K562 (cell line): ENCODE data around the gene PARK7. TPM values are rescaled to one million over a fixed set of nuclear protein-coding genes. Genes with fewer than 3 reads are reported as not detected.
A peak's percentile ranks its signal among the peaks of the same experiment; 100 is the strongest.

ENCODE experiments used
- ATAC-seq: fragments of 200-7000 bp; cut with Tn5 transposase; 3 replicates; pipeline ENCODE4 v1.9.1; 2020; ENCODE audit warnings: moderate library complexity
- BruUV-seq: library from RNA; stranded (reverse); fragments of 400-500 nt; replicated peaks from 2 replicates; lab custom pipeline; 2021; lab: Mats Ljungman, UMichigan
- CTCF ChIA-PET: fragments of 300-600 bp; formaldehyde crosslinking; extraction: SDS; loops from one replicate; lab custom pipeline; 2021; ENCODE audit warnings: low intra/inter-chr PET ratio; lab: Yijun Ruan, JAX
- POLR2A ChIA-PET: fragments of 300-600, 350-650 bp; sonication (Branson Sonifier 250); formaldehyde crosslinking; extraction: SDS; loops from one replicate; lab custom pipeline; 2021; ENCODE audit warnings: antibody characterized with exemption, inconsistent platforms; lab: Yijun Ruan, JAX
- DNase-seq, 4 experiments: peaks; one replicate each; pipeline versions ENCODE4 v3.0.0 to v3.0.0-alpha.2; 2011 to 2018; ENCODE audit warnings: low spot score in 3 of 4, mixed read lengths in 3 of 4; ENCODE audit errors: extremely low read depth in 1 of 4
- FAIRE-seq: peaks from 2 replicates; lab custom pipeline; 2011; peaks lifted over from hg19 to GRCh38; lab: Jason Lieb, UNC
- H2AFZ ChIP-seq: 2 replicates; pipeline ENCODE4 v1.6.0; 2011; ENCODE audit warnings: low read depth, low read length, control low read depth, inconsistent platforms
- H3K27ac ChIP-seq: fragments of 200-600 bp; 3 replicates; pipeline ENCODE4 v1.8.0; 2011; ENCODE audit warnings: low read depth, mild to moderate bottlenecking, control low read depth, inconsistent platforms, low read length, moderate library complexity, mixed read lengths; ENCODE audit errors: extremely low read depth
- H3K27me3 ChIP-seq, 2 experiments: fragments of 300-600 bp in 1 of 2; 2 replicates in 1 of 2; 3 replicates in 1 of 2; pipeline versions ENCODE4 v1.6.0 to v1.8.0; 2011; ENCODE audit warnings: inconsistent platforms in 2 of 2, low read length in 2 of 2, mild to moderate bottlenecking in 1 of 2, mixed read lengths in 1 of 2, moderate library complexity in 1 of 2; ENCODE audit not compliant: control insufficient read depth in 2 of 2, insufficient read depth in 2 of 2
- H3K36me3 ChIP-seq: fragments of 300-600 bp; 3 replicates; pipeline ENCODE4 v1.8.0; 2011; ENCODE audit warnings: mild to moderate bottlenecking, low read length, inconsistent platforms; ENCODE audit not compliant: control insufficient read depth, insufficient read depth
- H3K4me1 ChIP-seq, 2 experiments: fragments of 200-600 bp in 1 of 2; replicated peaks in 1 of 2; 2 replicates in 1 of 2; 3 replicates in 1 of 2; pipeline versions ENCODE4 v1.5.1 to v1.8.0; 2011; ENCODE audit warnings: inconsistent platforms in 2 of 2, low read length in 2 of 2, mild to moderate bottlenecking in 1 of 2, mixed read lengths in 1 of 2, moderate library complexity in 1 of 2; ENCODE audit not compliant: control insufficient read depth in 2 of 2, insufficient read depth in 2 of 2
- H3K4me2 ChIP-seq: 2 replicates; pipeline ENCODE4 v1.6.1; 2011; ENCODE audit warnings: low read length, control low read depth, inconsistent platforms, mixed read lengths; ENCODE audit not compliant: insufficient read depth
- H3K4me3 ChIP-seq: fragments of 200-600 bp; sonication (generic), shearing (Covaris generic); 2 replicates; pipeline ENCODE4 v1.5.1; 2016; ENCODE audit warnings: control low read depth, inconsistent platforms
- H3K79me2 ChIP-seq: fragments of 200-600 bp; 3 replicates; pipeline ENCODE4 v1.8.0; 2011; ENCODE audit warnings: low read length, inconsistent platforms; ENCODE audit not compliant: control insufficient read depth, insufficient read depth
- H3K9ac ChIP-seq, 2 experiments: 2 replicates each; pipeline versions ENCODE4 v1.6.0 to v1.6.1; 2011; ENCODE audit warnings: low read depth in 2 of 2, low read length in 2 of 2, control low read depth in 1 of 2, inconsistent platforms in 1 of 2, mild to moderate bottlenecking in 1 of 2, mixed read lengths in 1 of 2; ENCODE audit not compliant: insufficient read depth in 1 of 2
- H3K9me1 ChIP-seq: one replicate; pipeline ENCODE4 v1.6.0; 2011; ENCODE audit warnings: inconsistent platforms, mild to moderate bottlenecking, low read length, moderate library complexity; ENCODE audit not compliant: control insufficient read depth, insufficient read depth
- H3K9me3 ChIP-seq: replicated peaks from 2 replicates; pipeline ENCODE4 v1.5.1; 2011; ENCODE audit warnings: low read depth, low read length, inconsistent platforms; ENCODE audit not compliant: control insufficient read depth, insufficient read depth
- H4K20me1 ChIP-seq: replicated peaks from 2 replicates; pipeline ENCODE4 v1.6.1; 2011; ENCODE audit warnings: low read length, inconsistent platforms, mixed read lengths; ENCODE audit not compliant: control insufficient read depth, insufficient read depth
- MAZ ChIP-seq, 2 experiments: fragments of 450-650 bp in 1 of 2; sonication (generic) in 1 of 2; formaldehyde crosslinking; IDR thresholded peaks in 1 of 2; conservative IDR thresholded peaks in 1 of 2; 2 replicates each; pipeline versions ENCODE4 v1.4.0 to v1.5.0; 2020; ENCODE audit warnings: mild to moderate bottlenecking in 1 of 2, missing genetic modification reagents in 1 of 2
- NFIC ChIP-seq: fragments of 450-650 bp; IDR thresholded peaks from 2 replicates; pipeline ENCODE4 v1.6.1; 2017; ENCODE audit warnings: mild to moderate bottlenecking, inconsistent platforms
- RB1 ChIP-seq: fragments of 450-650 bp; IDR thresholded peaks from 2 replicates; pipeline ENCODE4 v1.6.1; 2017; ENCODE audit warnings: low read depth, mild to moderate bottlenecking
- SAFB2 ChIP-seq: fragments of 200-400 bp; formaldehyde crosslinking; IDR thresholded peaks from 2 replicates; pipeline ENCODE4 v1.6.1; 2018; ENCODE audit warnings: borderline replicate concordance, low read length, low read depth, moderate library complexity; ENCODE audit not compliant: severe bottlenecking
- ZNF41 ChIP-seq: fragments of 250-450 bp; sonication (Bioruptor Pico); conservative IDR thresholded peaks from 2 replicates; pipeline ENCODE4 v1.4.0; 2020; ENCODE audit warnings: mild to moderate bottlenecking
- ZNF431 ChIP-seq: sonication (generic); formaldehyde crosslinking; IDR thresholded peaks from 2 replicates; pipeline ENCODE4 v1.8.0; 2022; ENCODE audit warnings: mild to moderate bottlenecking, missing genetic modification reagents
- ZNF696 ChIP-seq: fragments of 250-450 bp; sonication (Bioruptor Pico); conservative IDR thresholded peaks from 2 replicates; pipeline ENCODE4 v1.4.0; 2020; ENCODE audit warnings: mild to moderate bottlenecking, moderate library complexity
- ZZZ3 ChIP-seq: fragments of 450-650 bp; IDR thresholded peaks from 2 replicates; pipeline ENCODE4 v1.6.1; 2016; ENCODE audit warnings: antibody characterized with exemption, mild to moderate bottlenecking, moderate library complexity
- WGBS: fragments of 100-300 bp; shearing (Covaris generic); methylation state at CpG from one replicate; pipeline ENCODE4 v1.1.6; 2016; ENCODE audit warnings: low coverage, mixed read lengths; ENCODE audit not compliant: insufficient coverage; ENCODE audit errors: missing lambda C conversion rate; 5-methylcytosine and 5-hydroxymethylcytosine counted together
- in situ Hi-C: fragments of 300-500 bp; cut with MboI; formaldehyde crosslinking; loops from 4 replicates; pipeline ENCODE4 v1.15.0; 2018; ENCODE audit warnings: inconsistent platforms, mixed read lengths
- intact Hi-C: fragments of 100-400 bp; cut with micrococcal nuclease; formaldehyde crosslinking; loops from 2 replicates; pipeline ENCODE4 v1.14.2; 2022
- polyA plus RNA-seq, 8 experiments: library from polyadenylated mRNA; depleted of rRNA in 4 of 8; stranded (reverse) in 5 of 8; unstranded in 3 of 8; fragments of >200 nt; fragmentation: Nextera tagmentation in 2 of 8; fragmentation: Illumina TruSeq in 1 of 8; extraction: Ambion mirVana in 2 of 8; extraction: Trizol in 1 of 8; gene quantifications; 2 replicates each; pipeline versions ENCODE4 v1.2.1 to v1.2.3, GENCODE V29; 2011 to 2014; ENCODE audit warnings: inconsistent platforms in 1 of 8, missing spikeins in 1 of 8
- total RNA-seq, 7 experiments: library from RNA; depleted of rRNA in 6 of 7; stranded (reverse); fragments of >200 nt in 6 of 7; fragmentation: Illumina TruSeq in 2 of 7; extraction: Trizol in 2 of 7; gene quantifications; 2 replicates each; pipeline versions ENCODE4 v1.2.1 to v1.2.3, GENCODE V29; 2011 to 2021; ENCODE audit warnings: low replicate concordance in 1 of 7
- TF ChIP-seq, protein P1 (sequence below): sonication (generic); formaldehyde crosslinking; IDR thresholded peaks from 2 replicates; pipeline ENCODE4 v1.9.0; 2022; ENCODE audit warnings: mild to moderate bottlenecking, missing genetic modification reagents

PARK7 gene
- total and polyA plus RNA-seq, 9 of the 15 experiments (the other 6 are each of a cell fraction or from before 2014, with no cell fraction given): 374 to 1,298 (median 484) TPM

DNA sequence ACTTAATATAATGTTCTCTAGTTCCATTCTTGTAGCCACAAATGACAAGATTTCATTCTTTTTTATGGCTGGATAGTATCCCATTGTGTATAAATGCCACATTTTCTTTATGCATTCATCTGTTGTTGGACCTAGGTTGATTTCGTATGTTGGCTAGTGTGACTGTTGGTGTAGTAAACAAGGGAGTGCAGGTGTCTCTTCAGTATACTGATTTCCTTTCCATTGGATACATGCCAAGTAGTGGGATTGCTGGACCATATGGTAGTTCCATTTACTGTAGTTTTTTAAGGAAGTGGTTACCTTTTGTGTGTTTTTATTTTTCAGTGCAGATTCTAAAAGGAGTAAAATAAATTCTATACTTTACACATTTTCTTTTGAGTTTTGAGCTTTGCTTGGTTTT lies 5.7 kb downstream of the PARK7 start:
- DNase-seq (no peak), ATAC-seq (no peak), FAIRE-seq (no peak)
- Histone ChIP-seq H4K20me1 (no peaks in the 10 kb centered on the region), H3K27ac (no peak overlapping the region), H2AFZ (no peak overlapping the region), H3K4me2 (no peak overlapping the region), H3K9me1 (no peaks in the 10 kb centered on the region), H3K36me3 (peaks cover 93% of the 10 kb centered on the region), H3K9ac (no peak overlapping the region), H3K79me2 (peaks cover 63% of the 10 kb centered on the region), H3K9me3 (no peaks in the 10 kb centered on the region), H3K27me3 (no peaks in the 10 kb centered on the region), H3K4me3 (no peak overlapping the region), H3K4me1 (peaks cover 5 to 8% of the 10 kb centered on the region in 2 experiments; a peak in 1 of 5 replicates)
- 63% methylated on average over 1 of the region's 1 CpG for WGBS
- in situ Hi-C loops (no loop called here), intact Hi-C loops (no loop called here)
- no TSS peak for BruUV-seq
- TF ChIP-seq ZNF41 (CRISPR knock-in tag) (no peak), ZNF431 (CRISPR knock-in tag) (no peak), MAZ (CRISPR knock-in tag; conservative IDR thresholded peaks at IDR 0.05 in 1 of 2, IDR thresholded peaks at IDR 0.05 in 1 of 2) (no peak), NFIC (peak; percentile 60), ZNF696 (CRISPR knock-in tag) (no peak), ZZZ3 (no peak), SAFB2 (no peak), RB1 (no peak)
- TF ChIP-seq, protein P1, sequence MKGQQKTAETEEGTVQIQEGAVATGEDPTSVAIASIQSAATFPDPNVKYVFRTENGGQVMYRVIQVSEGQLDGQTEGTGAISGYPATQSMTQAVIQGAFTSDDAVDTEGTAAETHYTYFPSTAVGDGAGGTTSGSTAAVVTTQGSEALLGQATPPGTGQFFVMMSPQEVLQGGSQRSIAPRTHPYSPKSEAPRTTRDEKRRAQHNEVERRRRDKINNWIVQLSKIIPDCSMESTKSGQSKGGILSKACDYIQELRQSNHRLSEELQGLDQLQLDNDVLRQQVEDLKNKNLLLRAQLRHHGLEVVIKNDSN (CRISPR knock-in tag): no peak
- ChIA-PET POLR2A (interaction anchor here (0.7 kb wide), 1 partner anchor 228 kb away, joined by 3 read pairs; no protein-coding TSS in a partner anchor), CTCF (no interaction called here)
